ENCODE measurements around the gene PRSS50. TPM values are rescaled to one million over a fixed set of nuclear protein-coding genes. Genes with fewer than 3 reads are reported as not detected.

PRSS50 gene
- total RNA-seq, 4 donors from 2014 or later, result not detected

DNA sequence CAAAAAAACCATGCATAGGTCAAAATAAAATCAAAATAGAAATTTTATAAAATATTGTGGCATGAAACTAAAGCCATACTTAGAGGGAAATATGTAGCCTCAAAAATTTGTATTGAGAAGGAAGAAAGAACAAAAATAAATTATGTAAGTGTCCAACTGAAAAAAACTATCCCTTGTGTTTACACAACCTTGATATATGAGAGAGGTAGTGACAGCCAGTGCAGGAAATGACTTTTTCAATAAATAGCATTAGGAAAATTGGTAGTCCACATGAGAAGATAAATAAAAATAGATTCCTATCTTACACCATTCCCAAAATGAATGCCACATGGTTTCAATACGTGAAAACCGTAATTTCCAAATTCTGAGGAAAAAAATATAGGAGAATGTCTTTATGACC is 13.2 kb upstream of the PRSS50 start:
- intact Hi-C loops (cut with DNase I; ENCODE audit: low total_unique reads), result no loop called here
- Histone ChIP-seq H3K9me3 (no peaks in the 10 kb centered on the region), H3K27me3 (no peaks in the 10 kb centered on the region), H3K4me3 (no peak overlapping the region), H3K4me1 (no peaks in the 10 kb centered on the region), H3K36me3 (no peaks in the 10 kb centered on the region), H3K27ac (no peak overlapping the region)
- in situ Hi-C loops (cut with MboI; ENCODE audit: low sequenced_read_pairs in 4 of 4), result no loop called here
- TF ChIP-seq, protein P1, sequence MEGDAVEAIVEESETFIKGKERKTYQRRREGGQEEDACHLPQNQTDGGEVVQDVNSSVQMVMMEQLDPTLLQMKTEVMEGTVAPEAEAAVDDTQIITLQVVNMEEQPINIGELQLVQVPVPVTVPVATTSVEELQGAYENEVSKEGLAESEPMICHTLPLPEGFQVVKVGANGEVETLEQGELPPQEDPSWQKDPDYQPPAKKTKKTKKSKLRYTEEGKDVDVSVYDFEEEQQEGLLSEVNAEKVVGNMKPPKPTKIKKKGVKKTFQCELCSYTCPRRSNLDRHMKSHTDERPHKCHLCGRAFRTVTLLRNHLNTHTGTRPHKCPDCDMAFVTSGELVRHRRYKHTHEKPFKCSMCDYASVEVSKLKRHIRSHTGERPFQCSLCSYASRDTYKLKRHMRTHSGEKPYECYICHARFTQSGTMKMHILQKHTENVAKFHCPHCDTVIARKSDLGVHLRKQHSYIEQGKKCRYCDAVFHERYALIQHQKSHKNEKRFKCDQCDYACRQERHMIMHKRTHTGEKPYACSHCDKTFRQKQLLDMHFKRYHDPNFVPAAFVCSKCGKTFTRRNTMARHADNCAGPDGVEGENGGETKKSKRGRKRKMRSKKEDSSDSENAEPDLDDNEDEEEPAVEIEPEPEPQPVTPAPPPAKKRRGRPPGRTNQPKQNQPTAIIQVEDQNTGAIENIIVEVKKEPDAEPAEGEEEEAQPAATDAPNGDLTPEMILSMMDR (IDR thresholded peaks at IDR 0.05 in 4 of 5, conservative IDR thresholded peaks at IDR 0.05 in 1 of 5), result no peak
- no peak for TF ChIP-seq POLR2A (IDR thresholded peaks at IDR 0.05)
- DNase-seq, result no peak
- ATAC-seq, result no peak

DNA sequence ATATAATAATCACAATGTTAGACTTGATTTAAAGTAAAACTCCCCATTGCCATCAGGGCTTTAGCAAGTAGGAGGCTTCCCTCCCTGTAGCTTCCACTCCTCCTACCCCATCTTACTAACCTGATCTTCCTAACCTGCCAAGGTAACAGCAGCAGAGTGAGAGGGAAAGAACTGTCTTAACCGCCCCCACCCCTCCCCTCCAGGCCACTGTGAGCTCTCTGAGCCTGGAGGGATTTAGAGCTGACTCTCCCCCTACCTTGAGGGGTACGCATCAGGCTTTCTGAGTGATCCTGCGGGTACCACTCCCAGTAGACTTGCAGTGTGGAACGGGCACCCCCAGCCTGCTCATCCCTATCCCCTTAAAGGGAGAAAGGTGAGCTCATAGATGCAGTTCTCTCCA is 11.4 kb upstream of the PRSS50 start:
- intact Hi-C loops (cut with DNase I; ENCODE audit: low total_unique reads) (no loop called here), in situ Hi-C loops (cut with MboI; ENCODE audit: low sequenced_read_pairs in 4 of 4) (no loop called here)
- no peak for ATAC-seq

DNA sequence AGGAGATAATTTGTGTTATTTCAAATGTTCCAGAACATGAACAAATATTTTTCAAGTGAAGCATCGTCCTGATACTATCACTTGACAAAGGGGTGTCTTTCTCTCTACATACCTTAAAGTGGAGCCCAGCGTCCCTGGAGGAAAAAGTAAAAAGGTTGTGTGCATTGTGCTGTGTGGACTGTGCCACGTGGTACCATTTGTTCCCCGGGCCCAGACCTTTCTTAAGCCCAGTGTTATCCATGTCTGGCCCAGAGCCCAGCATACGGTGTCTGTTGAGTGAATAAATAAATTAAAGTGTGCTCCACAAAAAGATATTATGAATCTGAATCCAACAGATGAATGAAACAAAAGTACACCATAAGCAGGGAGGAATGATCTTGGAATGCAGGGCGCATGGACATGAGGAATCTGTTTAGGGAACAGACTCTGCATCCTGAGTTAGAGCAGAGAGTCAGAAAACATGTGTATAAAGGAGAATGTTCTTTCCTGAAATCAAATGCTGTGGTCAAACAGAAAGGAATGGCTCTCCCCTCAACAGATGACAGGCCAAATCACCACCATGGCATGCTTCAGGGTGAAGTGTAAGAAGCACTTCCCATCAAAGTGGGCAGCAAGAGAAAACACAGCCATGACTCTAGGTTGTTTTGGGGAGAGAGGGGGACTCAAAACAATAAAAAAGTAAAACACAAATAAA is 8.1 kb upstream of the PRSS50 start:
- DNase-seq (no peak), ATAC-seq (no peak)

More for the DNA sequence above, 11.4 kb upstream of the PRSS50 start:
- no peak for DNase-seq
- no peaks in the 10 kb centered on the region for H3K9me3 ChIP-seq
- no peaks in the 10 kb centered on the region for H3K4me1 ChIP-seq
- no peak overlapping the region for H3K4me3 ChIP-seq
- H3K27ac ChIP-seq, result no peak overlapping the region
- TF ChIP-seq, protein P1 (IDR thresholded peaks at IDR 0.05 in 4 of 5, conservative IDR thresholded peaks at IDR 0.05 in 1 of 5), result no peak
- TF ChIP-seq POLR2A (IDR thresholded peaks at IDR 0.05), result no peak
- H3K36me3 ChIP-seq, result no peaks in the 10 kb centered on the region
- H3K27me3 ChIP-seq, result no peaks in the 10 kb centered on the region

DNA sequence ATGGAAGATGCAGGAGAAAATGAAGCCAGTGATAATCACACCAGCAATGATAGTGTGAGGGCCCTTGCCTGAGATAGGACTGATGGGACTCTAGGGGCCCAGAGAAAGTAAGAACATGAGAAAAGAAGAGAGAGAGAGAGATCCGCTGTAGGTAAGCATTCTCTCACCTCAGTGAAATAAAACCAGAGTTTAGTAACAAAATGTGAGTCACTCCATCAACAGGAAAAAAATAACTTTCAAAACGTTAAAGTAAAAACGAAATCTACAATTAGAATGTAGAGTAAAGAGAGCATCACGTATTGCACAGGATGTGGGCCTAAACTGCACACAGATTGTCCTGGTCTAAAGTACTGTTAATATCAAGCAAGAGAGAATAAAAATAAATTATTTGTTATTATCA is 6.8 kb upstream of the PRSS50 start:
- H3K27me3 ChIP-seq, result no peaks in the 10 kb centered on the region
- DNase-seq (no peak), ATAC-seq (no peak)
- no peaks in the 10 kb centered on the region for H3K9me3 ChIP-seq
- no peaks in the 10 kb centered on the region for H3K4me1 ChIP-seq
- no peak overlapping the region for H3K4me3 ChIP-seq
- H3K36me3 ChIP-seq, result no peaks in the 10 kb centered on the region
- in situ Hi-C loops (cut with MboI; ENCODE audit: low sequenced_read_pairs in 4 of 4), result loop anchor here (25.0 kb wide), 2 partner anchors 588 to 613 kb away; no protein-coding TSS in a partner anchor
- TF ChIP-seq, protein P1 (IDR thresholded peaks at IDR 0.05 in 4 of 5, conservative IDR thresholded peaks at IDR 0.05 in 1 of 5), result no peak
- no peak for TF ChIP-seq POLR2A (IDR thresholded peaks at IDR 0.05)
- intact Hi-C loops (cut with DNase I; ENCODE audit: low total_unique reads), result no loop called here
- H3K27ac ChIP-seq, result no peak overlapping the region

More for the DNA sequence above, 8.1 kb upstream of the PRSS50 start:
- H3K36me3 ChIP-seq, result no peaks in the 10 kb centered on the region
- no peaks in the 10 kb centered on the region for H3K9me3 ChIP-seq
- in situ Hi-C loops (cut with MboI; ENCODE audit: low sequenced_read_pairs in 4 of 4), result no loop called here
- H3K4me3 ChIP-seq, result no peak overlapping the region
- H3K4me1 ChIP-seq, result no peaks in the 10 kb centered on the region
- intact Hi-C loops (cut with DNase I; ENCODE audit: low total_unique reads), result no loop called here
- no peak overlapping the region for H3K27ac ChIP-seq
- TF ChIP-seq, protein P1 (IDR thresholded peaks at IDR 0.05 in 4 of 5, conservative IDR thresholded peaks at IDR 0.05 in 1 of 5), result no peak
- TF ChIP-seq POLR2A (IDR thresholded peaks at IDR 0.05), result no peak
- no peaks in the 10 kb centered on the region for H3K27me3 ChIP-seq

All from gastrocnemius medialis (tissue), 4 donors.